Measurements from ENCODE around the gene RBL1.

GRCh38 chr20:37096415-37097041, 731 bp upstream of the RBL1 start:
- TF ChIP-seq, protein P1, sequence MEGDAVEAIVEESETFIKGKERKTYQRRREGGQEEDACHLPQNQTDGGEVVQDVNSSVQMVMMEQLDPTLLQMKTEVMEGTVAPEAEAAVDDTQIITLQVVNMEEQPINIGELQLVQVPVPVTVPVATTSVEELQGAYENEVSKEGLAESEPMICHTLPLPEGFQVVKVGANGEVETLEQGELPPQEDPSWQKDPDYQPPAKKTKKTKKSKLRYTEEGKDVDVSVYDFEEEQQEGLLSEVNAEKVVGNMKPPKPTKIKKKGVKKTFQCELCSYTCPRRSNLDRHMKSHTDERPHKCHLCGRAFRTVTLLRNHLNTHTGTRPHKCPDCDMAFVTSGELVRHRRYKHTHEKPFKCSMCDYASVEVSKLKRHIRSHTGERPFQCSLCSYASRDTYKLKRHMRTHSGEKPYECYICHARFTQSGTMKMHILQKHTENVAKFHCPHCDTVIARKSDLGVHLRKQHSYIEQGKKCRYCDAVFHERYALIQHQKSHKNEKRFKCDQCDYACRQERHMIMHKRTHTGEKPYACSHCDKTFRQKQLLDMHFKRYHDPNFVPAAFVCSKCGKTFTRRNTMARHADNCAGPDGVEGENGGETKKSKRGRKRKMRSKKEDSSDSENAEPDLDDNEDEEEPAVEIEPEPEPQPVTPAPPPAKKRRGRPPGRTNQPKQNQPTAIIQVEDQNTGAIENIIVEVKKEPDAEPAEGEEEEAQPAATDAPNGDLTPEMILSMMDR (conservative IDR thresholded peaks at IDR 0.05; ENCODE audit: low read depth, low read length) = no peak
- no peak for TF ChIP-seq POLR2A (IDR thresholded peaks at IDR 0.05; ENCODE audit: low read depth, low read length)

All from IMR-90 (cell line).